DOHH2 (cell line): ENCODE data around the gene RBM5.

Experiments
- CTCF ChIP-seq: fragments of 200-600 bp; sonication (generic); IDR thresholded peaks from one replicate; pipeline ENCODE4 v1.5.1; 2014; ENCODE audit warnings: antibody characterized with exemption, mild to moderate bottlenecking, low read depth, low read length; ENCODE audit not compliant: poor library complexity, severe bottlenecking
- EZH2phosphoT487 ChIP-seq: fragments of 200-600 bp; sonication (generic); IDR thresholded peaks from 2 replicates; pipeline ENCODE4 v1.6.1; 2017; ENCODE audit warnings: borderline replicate concordance, mild to moderate bottlenecking, antibody characterized with exemption, low read length, moderate library complexity, mixed read lengths

DNA sequence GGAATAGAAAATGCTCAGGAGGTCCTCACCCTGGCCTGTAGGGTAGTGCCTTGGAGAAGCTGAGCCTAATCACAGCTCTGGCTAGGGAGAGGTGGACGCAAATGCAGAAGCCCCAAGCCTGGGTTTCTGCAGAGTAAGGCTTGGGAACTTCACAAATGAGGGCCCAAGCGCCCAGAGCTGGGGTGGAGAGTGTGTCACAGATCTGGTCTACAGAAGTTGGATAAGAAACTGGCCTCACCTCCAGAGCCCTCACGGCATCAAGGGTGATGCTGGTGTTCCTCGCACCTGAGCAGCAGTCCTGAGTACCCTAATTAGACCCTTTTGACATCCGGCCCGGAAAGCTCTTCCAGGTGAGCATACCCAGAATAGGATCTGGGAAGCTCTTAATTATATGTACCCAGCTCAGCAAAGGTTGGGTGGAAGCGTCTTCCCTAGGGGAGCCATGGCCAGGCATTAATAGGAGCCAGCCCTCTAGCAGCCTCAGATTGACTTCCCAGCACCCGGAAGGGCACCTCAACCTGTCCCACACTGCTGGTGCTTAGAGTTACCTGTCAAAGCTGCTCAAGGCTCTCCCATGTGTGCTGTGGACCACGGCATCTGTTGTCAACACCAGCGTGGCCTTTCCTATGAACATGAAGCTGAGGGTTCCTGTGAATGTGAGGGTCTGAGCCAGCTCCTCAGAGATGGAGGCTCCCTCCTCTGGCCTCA, 31.8 kb downstream of the RBM5 start:
- no peak for TF ChIP-seq CTCF
- TF ChIP-seq EZH2phosphoT487, result no peak
